NCI-H146 treated with DMSO at 0.1 percent for 48 hours (cell line): ENCODE data around the gene ZNF716.
"Not testable (repeated sequence)": the region's sequence is repeated elsewhere in the genome, so short reads cannot be mapped to it uniquely, and the experiment has no call there.

Experiments used
- DNase-seq: peaks from one replicate; lab custom pipeline; 2025; ENCODE audit not compliant: unreplicated experiment; lab: John Stamatoyannopoulos, UW

ZNF716 gene

GRCh38 chr7:57425969-57426628, 23.9 kb upstream of the ZNF716 start:
- DNase-seq, result no peak

- DNase-seq, result no peak
These were observed 23.4 kb upstream of the ZNF716 start for GRCh38 chr7:57426629-57427003.

GRCh38 chr7:57427146-57427545, 22.8 kb upstream of the ZNF716 start:
- no peak for DNase-seq

- DNase-seq, result no peak
These were observed 22.4 kb upstream of the ZNF716 start for GRCh38 chr7:57427594-57427993.

GRCh38 chr7:57432583-57432982, 17.4 kb upstream of the ZNF716 start:
- DNase-seq, result no peak

- DNase-seq, result no peak
These were observed 12.4 kb upstream of the ZNF716 start for GRCh38 chr7:57437581-57437980.

GRCh38 chr7:57438244-57438643, 11.7 kb upstream of the ZNF716 start:
- DNase-seq, result no peak

GRCh38 chr7:57443567-57443966, 6.4 kb upstream of the ZNF716 start:
- no peak for DNase-seq

GRCh38 chr7:57469186-57469828, 19.3 kb downstream of the ZNF716 start:
- DNase-seq, result not testable (repeated sequence)

GRCh38 chr7:57480304-57480703, 30.3 kb downstream of the ZNF716 start:
- DNase-seq, result not testable (repeated sequence)

- DNase-seq, result not testable (repeated sequence)
These were observed 35.0 kb downstream of the ZNF716 start for GRCh38 chr7:57485022-57485421.

- no peak for DNase-seq
These were observed 38.0 kb downstream of the ZNF716 start for GRCh38 chr7:57487957-57488356.

- not testable (repeated sequence) for DNase-seq
These were observed 45.1 kb downstream of the ZNF716 start for GRCh38 chr7:57495111-57495510.

GRCh38 chr7:57496395-57496794, 46.4 kb downstream of the ZNF716 start:
- DNase-seq, result no peak

GRCh38 chr7:57505176-57505575, 55.2 kb downstream of the ZNF716 start:
- DNase-seq, result no peak
